GM13976 (cell line): ENCODE measurements around the gene TAF4.

Experiments
- DNase-seq: peaks from one replicate; pipeline ENCODE4 v3.0.0; 2012; ENCODE audit warnings: low spot score
- CTCF ChIP-seq: IDR thresholded peaks from 2 replicates; pipeline ENCODE4 v1.5.1; 2012; ENCODE audit warnings: borderline replicate concordance, mild to moderate bottlenecking; ENCODE audit not compliant: insufficient read depth; ENCODE audit errors: extremely low read depth, missing control alignments, control extremely low read depth
- in situ Hi-C: fragments of 300-500 bp; cut with MboI; formaldehyde crosslinking; loops from one replicate; pipeline ENCODE4 v1.12.0; 2022; ENCODE audit warnings: low sequenced_read_pairs, mixed read lengths, inconsistent platforms; ENCODE audit not compliant: unreplicated experiment

Gene TAF4

GRCh38 chr20:61942526-61942925 is 123.2 kb downstream of the TAF4 start:
- no peak for DNase-seq
- TF ChIP-seq CTCF = no peak
- in situ Hi-C loops = no loop called here

GRCh38 chr20:61941721-61942405 is 123.8 kb downstream of the TAF4 start:
- in situ Hi-C loops = no loop called here
- no peak for DNase-seq
- no peak for TF ChIP-seq CTCF

DNA sequence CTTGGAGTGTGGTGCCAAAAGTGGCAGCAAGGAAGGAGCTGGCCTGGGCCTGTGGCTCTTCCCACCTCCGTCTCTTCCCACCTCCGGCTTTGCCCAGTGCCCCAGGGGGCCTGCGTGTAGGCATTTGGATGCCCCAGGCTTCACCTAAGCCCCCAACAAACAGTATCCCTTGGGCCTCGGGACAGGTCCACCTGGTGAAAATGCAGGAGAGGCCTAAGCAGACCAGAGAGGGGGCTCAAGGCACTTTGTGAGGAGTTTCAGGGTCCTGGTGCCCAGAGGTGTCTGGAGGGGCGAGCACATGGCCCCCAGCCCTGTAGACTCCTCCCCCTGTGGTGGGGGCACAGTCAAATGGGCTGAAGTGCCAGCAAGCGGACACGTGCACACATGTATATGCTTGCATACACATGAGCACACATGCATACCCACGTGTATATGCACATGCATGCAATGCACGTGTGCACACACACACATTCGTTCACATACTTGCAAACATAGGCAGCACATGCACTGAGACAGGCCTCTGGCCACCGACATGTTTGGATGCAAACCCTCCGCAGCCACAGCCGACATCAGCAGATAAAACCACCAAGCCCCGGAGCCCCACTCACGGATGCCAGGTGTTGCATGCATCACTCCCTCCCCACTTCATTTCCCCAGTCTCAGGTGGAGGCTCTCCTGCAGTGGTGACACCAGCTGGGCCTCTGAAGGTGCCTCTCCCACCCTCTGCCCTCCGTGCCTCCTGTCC is 124.5 kb downstream of the TAF4 start:
- TF ChIP-seq CTCF = no peak
- in situ Hi-C loops = no loop called here

DNA sequence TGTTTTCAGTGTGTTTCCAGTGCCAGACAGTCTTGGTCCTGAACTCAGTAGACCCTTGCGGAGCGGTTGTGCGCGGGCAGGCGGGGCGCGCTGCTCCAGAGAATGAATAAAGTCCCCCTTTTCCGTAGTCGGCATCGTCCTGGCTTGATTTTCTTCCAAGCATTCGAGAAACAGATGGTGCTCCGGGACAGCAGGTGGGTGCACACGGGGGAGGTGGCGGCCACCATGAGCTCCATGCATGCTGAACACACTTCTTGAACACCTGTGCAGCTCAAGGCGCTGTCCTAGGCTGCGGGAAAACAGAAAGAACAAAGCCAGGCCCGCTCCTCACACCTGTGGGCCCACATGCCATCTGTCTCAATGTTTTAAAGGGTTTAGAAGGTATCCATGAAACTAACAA is 125.2 kb downstream of the TAF4 start:
- no peak for DNase-seq
- no peak for TF ChIP-seq CTCF
- in situ Hi-C loops = no loop called here

More for the DNA sequence above, 124.5 kb downstream of the TAF4 start:
- DNase-seq = no peak

GRCh38 chr20:61939691-61940360 is 125.9 kb downstream of the TAF4 start:
- no peak for DNase-seq
- in situ Hi-C loops = no loop called here
- TF ChIP-seq CTCF = no peak

GRCh38 chr20:61938839-61939690 is 126.6 kb downstream of the TAF4 start:
- no peak for DNase-seq
- TF ChIP-seq CTCF = no peak
- in situ Hi-C loops = no loop called here
